GM23338 (cell line): ENCODE measurements around the gene ARF5. TPM values are rescaled to one million over a fixed set of nuclear protein-coding genes. Genes with fewer than 3 reads are reported as not detected.

Experiments used
- ATAC-seq: fragments of 200-7000 bp; cut with Tn5 transposase; 3 replicates; pipeline ENCODE4 v1.9.1; 2020
- DNase-seq: peaks from one replicate; pipeline ENCODE4 v3.0.0-alpha.2; 2015; ENCODE audit warnings: low spot score
- H2AFZ ChIP-seq: fragments of 200-600 bp; sonication (generic); 2 replicates; pipeline ENCODE4 v1.8.0; 2016; ENCODE audit warnings: antibody characterized with exemption, mild to moderate bottlenecking, moderate library complexity
- H3F3A ChIP-seq: fragments of 200-600 bp; sonication (generic); replicated peaks from 2 replicates; pipeline ENCODE4 v1.8.0; 2017; ENCODE audit warnings: antibody characterized with exemption, mixed run types, low read depth
- H3K27ac ChIP-seq: fragments of 200-600 bp; sonication (generic); 2 replicates; pipeline ENCODE4 v1.6.1; 2016; ENCODE audit warnings: low read depth
- H3K27me3 ChIP-seq: fragments of 200-600 bp; sonication (generic); 2 replicates; pipeline ENCODE4 v1.8.0; 2016; ENCODE audit warnings: mild to moderate bottlenecking, mixed run types, moderate library complexity; ENCODE audit not compliant: insufficient read depth
- H3K36me3 ChIP-seq: fragments of 200-600 bp; sonication (generic); 2 replicates; pipeline ENCODE4 v1.8.0; 2016; ENCODE audit warnings: mild to moderate bottlenecking; ENCODE audit not compliant: insufficient read depth
- H3K4me1 ChIP-seq: fragments of 200-600 bp; sonication (generic); 2 replicates; pipeline ENCODE4 v1.8.0; 2016; ENCODE audit warnings: mild to moderate bottlenecking, moderate library complexity; ENCODE audit not compliant: insufficient read depth
- H3K4me2 ChIP-seq: fragments of 200-600 bp; sonication (generic); 2 replicates; pipeline ENCODE4 v1.7.1; 2017; ENCODE audit warnings: mixed run types
- H3K4me3 ChIP-seq: fragments of 200-600 bp; sonication (generic); 2 replicates; pipeline ENCODE4 v1.6.1; 2016; ENCODE audit warnings: mixed run types
- H3K79me2 ChIP-seq: fragments of 200-600 bp; sonication (generic); replicated peaks from 2 replicates; pipeline ENCODE4 v1.8.0; 2017; ENCODE audit warnings: mild to moderate bottlenecking; ENCODE audit not compliant: insufficient read depth
- H3K9me2 ChIP-seq: fragments of 200-600 bp; sonication (generic); 2 replicates; pipeline ENCODE4 v1.8.0; 2017; ENCODE audit not compliant: insufficient read depth
- H4K20me1 ChIP-seq: fragments of 200-600 bp; sonication (generic); replicated peaks from 2 replicates; pipeline ENCODE4 v1.8.0; 2017; ENCODE audit warnings: mild to moderate bottlenecking; ENCODE audit not compliant: insufficient read depth
- H3K27ac Mint-ChIP-seq: 2 replicates; pipeline ENCODE4 v1.8.0; 2020; ENCODE audit warnings: inconsistent platforms, mild to moderate bottlenecking, moderate library complexity, mixed read lengths
- H3K27me3 Mint-ChIP-seq: 3 replicates; pipeline ENCODE4 v1.8.0; 2022; ENCODE audit warnings: low read depth, mild to moderate bottlenecking, moderate library complexity, mixed read lengths, inconsistent platforms; ENCODE audit not compliant: insufficient read depth, poor library complexity
- H3K36me3 Mint-ChIP-seq: 3 replicates; pipeline ENCODE4 v1.8.0; 2021; ENCODE audit warnings: low read depth, mild to moderate bottlenecking, inconsistent platforms, moderate library complexity, mixed read lengths
- H3K4me1 Mint-ChIP-seq: 3 replicates; pipeline ENCODE4 v1.8.0; 2020; ENCODE audit warnings: mild to moderate bottlenecking, inconsistent platforms, mixed read lengths
- H3K4me3 Mint-ChIP-seq: 3 replicates; pipeline ENCODE4 v1.8.0; 2021; ENCODE audit warnings: moderate library complexity, mild to moderate bottlenecking, inconsistent platforms, mixed read lengths
- H3K9me3 Mint-ChIP-seq: 3 replicates; pipeline ENCODE4 v1.8.0; 2020; ENCODE audit warnings: moderate library complexity, mild to moderate bottlenecking, inconsistent platforms, mixed read lengths
- CTCF ChIP-seq, 2 experiments: fragments of 200-600 bp in 1 of 2; sonication (generic) in 1 of 2; conservative IDR thresholded peaks; 2 replicates each; pipeline versions ENCODE4 v1.5.1 to v1.6.1; 2016 to 2017; ENCODE audit warnings: antibody characterized with exemption in 2 of 2, low read depth in 2 of 2, mild to moderate bottlenecking in 2 of 2, moderate library complexity in 1 of 2
- EZH2 ChIP-seq: fragments of 200-600 bp; sonication (generic); IDR thresholded peaks from one replicate; pipeline ENCODE4 v1.8.0; 2017; ENCODE audit warnings: antibody characterized with exemption, mild to moderate bottlenecking, low read depth; ENCODE audit not compliant: unreplicated experiment
- EZH2phosphoT487 ChIP-seq: fragments of 200-600 bp; sonication (generic); IDR thresholded peaks from one replicate; pipeline ENCODE4 v1.8.1; 2018; ENCODE audit warnings: antibody characterized with exemption; ENCODE audit not compliant: unreplicated experiment
- JUNB ChIP-seq: IDR thresholded peaks from one replicate; pipeline ENCODE4 v1.6.1; 2016; ENCODE audit warnings: antibody characterized with exemption; ENCODE audit not compliant: unreplicated experiment
- NANOG ChIP-seq: IDR thresholded peaks from 2 replicates; pipeline ENCODE4 v1.6.1; 2016; ENCODE audit warnings: antibody characterized with exemption, borderline replicate concordance
- POLR2AphosphoS5 ChIP-seq: IDR thresholded peaks from 2 replicates; pipeline ENCODE4 v1.6.1; 2016; ENCODE audit warnings: antibody characterized with exemption, low read depth
- REST ChIP-seq: IDR thresholded peaks from one replicate; pipeline ENCODE4 v1.6.1; 2018; ENCODE audit warnings: antibody characterized with exemption; ENCODE audit not compliant: unreplicated experiment
- STAT1 ChIP-seq: IDR thresholded peaks from one replicate; pipeline ENCODE4 v1.6.1; 2016; ENCODE audit warnings: antibody characterized with exemption; ENCODE audit not compliant: unreplicated experiment
- ZNF114 ChIP-seq: fragments of 250-450 bp; sonication (Bioruptor Pico); IDR thresholded peaks from 2 replicates; pipeline ENCODE4 v1.5.0; 2020; ENCODE audit warnings: mild to moderate bottlenecking, moderate library complexity
- ZNF331 ChIP-seq: fragments of 250-450 bp; sonication (Bioruptor Pico); IDR thresholded peaks from 2 replicates; pipeline ENCODE4 v1.5.0; 2020; ENCODE audit warnings: low read depth, mild to moderate bottlenecking, moderate library complexity
- ZNF462 ChIP-seq: fragments of 250-450 bp; sonication (Bioruptor Pico); IDR thresholded peaks from 2 replicates; pipeline ENCODE4 v1.5.0; 2020; ENCODE audit warnings: mild to moderate bottlenecking, moderate library complexity
- polyA plus RNA-seq: library from polyadenylated mRNA; unstranded; fragments of >200 nt; fragmentation: Nextera tagmentation; extraction: Ambion mirVana; gene quantifications from 2 replicates; pipeline ENCODE4 v1.2.1, GENCODE V29; 2016
- total RNA-seq: library from RNA; depleted of rRNA; stranded (reverse); fragments of >200 nt; shearing (Covaris generic); gene quantifications from 2 replicates; pipeline ENCODE4 v1.2.3, GENCODE V29; 2014
- TF ChIP-seq, protein P1 (sequence below): IDR thresholded peaks from 2 replicates; pipeline ENCODE4 v1.6.1; 2016; ENCODE audit warnings: antibody characterized with exemption

ARF5 gene
- total and polyA plus RNA-seq, 2 experiments from 2014 or later: 196 to 201 TPM

GRCh38 chr7:127619681-127620405 lies 31.6 kb downstream of the ARF5 start:
- ATAC-seq (peak; percentile 93), DNase-seq (peak; percentile 89)
- Mint-ChIP-seq H3K27me3 (peaks cover 43% of the 10 kb centered on the region), H3K36me3 (no peaks in the 10 kb centered on the region), H3K27ac (no peak overlapping the region), H3K9me3 (no peaks in the 10 kb centered on the region), H3K4me3 (peak overlapping the region; percentile 90), H3K4me1 (peaks cover 17% of the 10 kb centered on the region)
- H4K20me1 ChIP-seq: no peaks in the 10 kb centered on the region
- peak overlapping the region; percentile 99 for H3K4me2 ChIP-seq
- no peaks in the 10 kb centered on the region; the same call in 1 of the 2 replicates for H3K4me1 ChIP-seq
- H3K27ac ChIP-seq: no peak overlapping the region
- H3K79me2 ChIP-seq: no peaks in the 10 kb centered on the region
- peaks cover 60% of the 10 kb centered on the region for H3K27me3 ChIP-seq
- H3F3A ChIP-seq: no peaks in the 10 kb centered on the region
- peak overlapping the region; percentile 90 for H3K4me3 ChIP-seq
- no peaks in the 10 kb centered on the region for H3K9me2 ChIP-seq
- H3K36me3 ChIP-seq: no peaks in the 10 kb centered on the region
- TF ChIP-seq ZNF462 (peak; percentile 24; the same call in 1 of the 2 replicates), REST (no peak), POLR2AphosphoS5 (no peak), NANOG (no peak), ZNF331 (CRISPR knock-in tag) (no peak), EZH2 (no peak), ZNF114 (CRISPR knock-in tag) (no peak), CTCF (conservative IDR thresholded peaks at IDR 0.05; ENCODE audit: low read depth in 2 of 2) (0 out of 4 replicates have a peak, but pooled peaks of 1 of the 2 experiments have one; percentile 11), EZH2phosphoT487 (no peak), STAT1 (no peak), JUNB (no peak)
- TF ChIP-seq, protein P1, sequence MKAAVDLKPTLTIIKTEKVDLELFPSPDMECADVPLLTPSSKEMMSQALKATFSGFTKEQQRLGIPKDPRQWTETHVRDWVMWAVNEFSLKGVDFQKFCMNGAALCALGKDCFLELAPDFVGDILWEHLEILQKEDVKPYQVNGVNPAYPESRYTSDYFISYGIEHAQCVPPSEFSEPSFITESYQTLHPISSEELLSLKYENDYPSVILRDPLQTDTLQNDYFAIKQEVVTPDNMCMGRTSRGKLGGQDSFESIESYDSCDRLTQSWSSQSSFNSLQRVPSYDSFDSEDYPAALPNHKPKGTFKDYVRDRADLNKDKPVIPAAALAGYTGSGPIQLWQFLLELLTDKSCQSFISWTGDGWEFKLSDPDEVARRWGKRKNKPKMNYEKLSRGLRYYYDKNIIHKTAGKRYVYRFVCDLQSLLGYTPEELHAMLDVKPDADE: no peak
- peak overlapping the region; percentile 98 for H2AFZ ChIP-seq
